ENCODE measurements around the gene ZNF174. TPM values are rescaled to one million over a fixed set of nuclear protein-coding genes. Genes with fewer than 3 reads are reported as not detected.

The ZNF174 gene
- total RNA-seq, 8 experiments from 2014 or later, result 8.5 to 17.8 (median 10.7) TPM

- Histone ChIP-seq H3K4me1 (replicated peaks in 1 of 2) (peaks cover 0 to 12% of the 10 kb centered on the region in 2 donors), H3K27ac (peak overlapping the region; percentile 47 to 66), H3K4me3 (peak overlapping the region; percentile 69 to 93 (median 80))
- no peak for ATAC-seq (replicated peaks in 6 of 8)
- in situ Hi-C loops (cut with MboI; ENCODE audit: low pct_unique_long_range_greater_than_20kb in 2 of 9, low sequenced_read_pairs in 9 of 9, unreplicated experiment in 9 of 9), result no loop called here
- WGBS, 10 experiments, result 0% methylated on average over 1 to 6 of the region's 18 CpGs; no CpG with 5 or more reads in 6 of the 10 experiments
These were observed 603 bp upstream of the ZNF174 start for GRCh38 chr16:3400446-3400778.

GRCh38 chr16:3401719-3402397 lies 843 bp downstream of the ZNF174 start:
- Histone ChIP-seq H3K27ac (peak overlapping the region in 1 of 2 donors; percentile 1), H3K4me1 (replicated peaks in 1 of 2) (peaks cover 0 to 12% of the 10 kb centered on the region in 2 donors), H3K4me3 (peak overlapping the region; percentile 69 to 93 (median 80))
- in situ Hi-C loops (cut with MboI; ENCODE audit: low pct_unique_long_range_greater_than_20kb in 2 of 9, low sequenced_read_pairs in 9 of 9, unreplicated experiment in 9 of 9), result no loop called here
- 0 to 31% (median 5%) methylated on average over 2 to 8 of the region's 17 CpGs for WGBS, 10 experiments
- ATAC-seq (replicated peaks in 6 of 8), result no peak

GRCh38 chr16:3408561-3409197 lies 7.7 kb downstream of the ZNF174 start:
- no peak for ATAC-seq (replicated peaks in 6 of 8)
- WGBS, 10 experiments, result 78 to 100% (median 100%) methylated on average over 1 to 9 of the region's 12 CpGs; no CpG with 5 or more reads in 1 of the 10 experiments
- in situ Hi-C loops (cut with MboI; ENCODE audit: low pct_unique_long_range_greater_than_20kb in 2 of 9, low sequenced_read_pairs in 9 of 9, unreplicated experiment in 9 of 9), result no loop called here
- Histone ChIP-seq H3K4me1 (replicated peaks in 1 of 2) (no peaks in the 10 kb centered on the region), H3K4me3 (no peak overlapping the region), H3K27ac (no peak overlapping the region)

GRCh38 chr16:3413730-3414379 lies 12.8 kb downstream of the ZNF174 start:
- Histone ChIP-seq H3K4me1 (replicated peaks in 1 of 2) (no peaks in the 10 kb centered on the region), H3K27ac (no peak overlapping the region), H3K4me3 (no peak overlapping the region)
- 10 to 96% (median 81%) methylated on average over 1 to 17 of the region's 29 CpGs; no CpG with 5 or more reads in 1 of the 10 experiments for WGBS, 10 experiments
- no peak for ATAC-seq (replicated peaks in 6 of 8)
- in situ Hi-C loops (cut with MboI; ENCODE audit: low pct_unique_long_range_greater_than_20kb in 2 of 9, low sequenced_read_pairs in 9 of 9, unreplicated experiment in 9 of 9), result no loop called here

- in situ Hi-C loops (cut with MboI; ENCODE audit: low pct_unique_long_range_greater_than_20kb in 2 of 9, low sequenced_read_pairs in 9 of 9, unreplicated experiment in 9 of 9), result no loop called here
- Histone ChIP-seq H3K27ac (no peak overlapping the region), H3K4me1 (replicated peaks in 1 of 2) (no peaks in the 10 kb centered on the region), H3K4me3 (no peak overlapping the region)
- 40 to 100% (median 94%) methylated on average over 1 to 9 of the region's 26 CpGs; no CpG with 5 or more reads in 3 of the 10 experiments for WGBS, 10 experiments
- ATAC-seq (replicated peaks in 6 of 8), result peak in 3 of 8 experiments; percentile 39 to 90 (median 51)
These were observed 30.8 kb downstream of the ZNF174 start for GRCh38 chr16:3431779-3432219.

GRCh38 chr16:3434373-3434772 lies 33.4 kb downstream of the ZNF174 start:
- Histone ChIP-seq H3K4me3 (no peak overlapping the region), H3K4me1 (replicated peaks in 1 of 2) (no peaks in the 10 kb centered on the region), H3K27ac (no peak overlapping the region)
- ATAC-seq (replicated peaks in 6 of 8), result no peak
- in situ Hi-C loops (cut with MboI; ENCODE audit: low pct_unique_long_range_greater_than_20kb in 2 of 9, low sequenced_read_pairs in 9 of 9, unreplicated experiment in 9 of 9), result no loop called here

- H3K27ac ChIP-seq, result no peak overlapping the region
- peaks cover 0 to 3% of the 10 kb centered on the region in 2 donors for H3K4me1 ChIP-seq (replicated peaks in 1 of 2)
- 51 to 98% (median 75%) methylated on average over 3 to 4 of the region's 4 CpGs; no CpG with 5 or more reads in 2 of the 10 experiments for WGBS, 10 experiments
- in situ Hi-C loops (cut with MboI; ENCODE audit: low pct_unique_long_range_greater_than_20kb in 2 of 9, low sequenced_read_pairs in 9 of 9, unreplicated experiment in 9 of 9), result no loop called here
- H3K4me3 ChIP-seq, result no peak overlapping the region
- ATAC-seq (replicated peaks in 6 of 8), result no peak
These were observed 38.6 kb downstream of the ZNF174 start for GRCh38 chr16:3439637-3440036.

GRCh38 chr16:3443108-3444031 lies 42.4 kb downstream of the ZNF174 start, which contains the start of the genes NAA60 and ZNF597:
TSS of gene NAA60 (plus strand) at chr16:3443680. CDS start at chr16:3476228, 32,548 bp downstream.
TSS of gene ZNF597 (minus strand) at chr16:3443504. CDS start at chr16:3443153, 351 bp downstream.
- peak; percentile 94 to 100 (median 98) for ATAC-seq (replicated peaks in 6 of 8)
- Histone ChIP-seq H3K4me3 (peak within 1 kb of the TSS; percentile 48 to 89 (median 70)), H3K27ac (peak within 1 kb of the TSS; percentile 72 to 82), H3K4me1 (replicated peaks in 1 of 2) (peaks cover 0 to 6% of the 10 kb centered on the region in 2 donors)
- in situ Hi-C loops (cut with MboI; ENCODE audit: low pct_unique_long_range_greater_than_20kb in 2 of 9, low sequenced_read_pairs in 9 of 9, unreplicated experiment in 9 of 9), result no loop called here
- WGBS, 10 experiments, result 0 to 73% (median 52%) methylated on average over 1 to 24 of the region's 61 CpGs; no CpG with 5 or more reads in 1 of the 10 experiments

- peak overlapping the region; percentile 48 to 89 (median 70) for H3K4me3 ChIP-seq
- ATAC-seq (replicated peaks in 6 of 8), result peak; percentile 19 to 78 (median 46)
- peak overlapping the region; percentile 72 to 82 for H3K27ac ChIP-seq
- WGBS, 10 experiments, result 15 to 92% (median 25%) methylated on average over 4 to 7 of the region's 10 CpGs; no CpG with 5 or more reads in 5 of the 10 experiments
- in situ Hi-C loops (cut with MboI; ENCODE audit: low pct_unique_long_range_greater_than_20kb in 2 of 9, low sequenced_read_pairs in 9 of 9, unreplicated experiment in 9 of 9), result no loop called here
- H3K4me1 ChIP-seq (replicated peaks in 1 of 2), result peaks cover 0 to 6% of the 10 kb centered on the region in 2 donors
These were observed 43.0 kb downstream of the ZNF174 start for GRCh38 chr16:3444032-3444388.

- ATAC-seq (replicated peaks in 6 of 8), result no peak
- Histone ChIP-seq H3K4me3 (no peak overlapping the region), H3K27ac (no peak overlapping the region), H3K4me1 (replicated peaks in 1 of 2) (peaks cover 7 to 12% of the 10 kb centered on the region in 2 donors)
- 64 to 92% (median 81%) methylated on average over 1 to 5 of the region's 5 CpGs for WGBS, 10 experiments
- in situ Hi-C loops (cut with MboI; ENCODE audit: low pct_unique_long_range_greater_than_20kb in 2 of 9, low sequenced_read_pairs in 9 of 9, unreplicated experiment in 9 of 9), result no loop called here
These were observed 53.1 kb downstream of the ZNF174 start for GRCh38 chr16:3454093-3454492.

- no peak overlapping the region for H3K4me3 ChIP-seq
- peaks cover 13 to 16% of the 10 kb centered on the region in 2 donors for H3K4me1 ChIP-seq (replicated peaks in 1 of 2)
- H3K27ac ChIP-seq, result no peak overlapping the region
- 38 to 97% (median 85%) methylated on average over 1 to 9 of the region's 10 CpGs; no CpG with 5 or more reads in 1 of the 10 experiments for WGBS, 10 experiments
- in situ Hi-C loops (cut with MboI; ENCODE audit: low pct_unique_long_range_greater_than_20kb in 2 of 9, low sequenced_read_pairs in 9 of 9, unreplicated experiment in 9 of 9), result no loop called here
- no peak for ATAC-seq (replicated peaks in 6 of 8)
These were observed 53.7 kb downstream of the ZNF174 start for GRCh38 chr16:3454631-3455147.

All from motor neuron (in vitro differentiated cells).